Kidney tubule cell (primary cell): ENCODE data around the gene CDC42SE1.

Source experiments
- DNase-seq: peaks from one replicate; pipeline ENCODE4 v3.0.0-alpha.2; 2018; ENCODE audit warnings: low spot score

Gene CDC42SE1

GRCh38 chr1:151008244-151009205, 50.9 kb downstream of the CDC42SE1 start, which contains the start of gene PRUNE1:
PRUNE1 (plus strand) TSS chr1:151008449; CDS start chr1:151008633, 184 bp downstream.
- peak; percentile 98 for DNase-seq

GRCh38 chr1:151007853-151008243, 51.6 kb downstream of the CDC42SE1 start:
- DNase-seq = no peak

- peak; percentile 90 for DNase-seq
Measured at GRCh38 chr1:151006327-151007052, 52.9 kb downstream of the CDC42SE1 start, which contains the start of gene MINDY1. MINDY1 (minus strand) TSS chr1:151006902; CDS start chr1:151002617, 4,285 bp downstream.

- DNase-seq = no peak
Measured at GRCh38 chr1:151005729-151006319, 53.6 kb downstream of the CDC42SE1 start.

DNA sequence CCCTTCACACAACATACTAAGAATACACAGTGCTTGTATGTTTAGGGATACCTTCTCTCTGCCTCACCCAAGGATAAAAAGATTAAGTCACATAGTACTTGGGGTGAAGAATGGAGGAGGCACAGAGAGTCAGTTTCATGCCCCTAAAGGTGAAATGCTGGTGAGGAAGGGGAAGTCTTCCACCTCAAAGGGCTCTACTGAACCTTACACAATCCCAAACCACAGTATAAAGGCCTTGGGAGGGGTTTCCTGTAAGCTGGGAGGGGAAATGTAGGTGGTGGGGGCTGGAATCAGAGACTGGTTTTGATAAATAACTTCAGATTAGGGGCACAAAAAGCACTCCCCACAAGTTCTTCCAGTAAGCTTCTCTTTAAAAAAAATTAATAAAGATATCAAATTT, 56.2 kb downstream of the CDC42SE1 start:
- DNase-seq = no peak

- DNase-seq = peak; percentile 33
Measured at GRCh38 chr1:151002611-151003010, 56.8 kb downstream of the CDC42SE1 start.

GRCh38 chr1:151002051-151002450, 57.4 kb downstream of the CDC42SE1 start:
- no peak for DNase-seq

DNA sequence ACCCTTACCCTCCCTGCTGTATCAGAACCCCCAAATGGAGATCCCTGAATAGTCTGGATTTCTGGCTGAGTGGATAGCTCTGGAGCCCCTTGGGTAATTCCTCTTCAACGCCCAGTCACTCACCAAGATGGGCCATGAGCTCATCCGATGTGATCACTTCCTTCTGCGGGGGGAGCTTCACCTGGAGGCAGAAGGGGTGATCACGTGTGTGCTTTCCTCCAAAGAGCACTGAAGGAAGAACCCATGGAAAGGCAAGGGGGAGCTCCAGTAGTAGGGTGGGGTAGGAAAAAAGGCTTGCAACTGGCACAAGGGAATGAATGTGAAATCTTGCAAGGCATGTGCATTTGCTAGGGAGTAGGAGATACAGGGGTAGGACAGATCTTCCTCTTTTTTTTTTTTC, 57.8 kb downstream of the CDC42SE1 start:
- DNase-seq = peak; percentile 43
